Measurements from ENCODE around the gene TIMM23B. TPM values are rescaled to one million over a fixed set of nuclear protein-coding genes. Genes with fewer than 3 reads are reported as not detected.
"Not testable (repeated sequence)": the region's sequence is repeated elsewhere in the genome, so short reads cannot be mapped to it uniquely, and the experiment has no call there.

TIMM23B gene, protein sequence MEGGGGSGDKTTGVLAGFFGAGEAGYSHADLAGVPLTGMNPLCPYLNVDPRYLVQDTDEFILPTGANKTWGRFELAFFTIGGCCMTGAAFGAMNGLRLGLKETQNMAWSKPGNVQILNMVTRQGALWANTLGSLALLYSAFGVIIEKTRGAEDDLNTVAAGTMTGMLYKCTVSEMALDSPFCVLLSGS
- total RNA-seq = 7.1 and 9.4 TPM in 2 replicates

DNA sequence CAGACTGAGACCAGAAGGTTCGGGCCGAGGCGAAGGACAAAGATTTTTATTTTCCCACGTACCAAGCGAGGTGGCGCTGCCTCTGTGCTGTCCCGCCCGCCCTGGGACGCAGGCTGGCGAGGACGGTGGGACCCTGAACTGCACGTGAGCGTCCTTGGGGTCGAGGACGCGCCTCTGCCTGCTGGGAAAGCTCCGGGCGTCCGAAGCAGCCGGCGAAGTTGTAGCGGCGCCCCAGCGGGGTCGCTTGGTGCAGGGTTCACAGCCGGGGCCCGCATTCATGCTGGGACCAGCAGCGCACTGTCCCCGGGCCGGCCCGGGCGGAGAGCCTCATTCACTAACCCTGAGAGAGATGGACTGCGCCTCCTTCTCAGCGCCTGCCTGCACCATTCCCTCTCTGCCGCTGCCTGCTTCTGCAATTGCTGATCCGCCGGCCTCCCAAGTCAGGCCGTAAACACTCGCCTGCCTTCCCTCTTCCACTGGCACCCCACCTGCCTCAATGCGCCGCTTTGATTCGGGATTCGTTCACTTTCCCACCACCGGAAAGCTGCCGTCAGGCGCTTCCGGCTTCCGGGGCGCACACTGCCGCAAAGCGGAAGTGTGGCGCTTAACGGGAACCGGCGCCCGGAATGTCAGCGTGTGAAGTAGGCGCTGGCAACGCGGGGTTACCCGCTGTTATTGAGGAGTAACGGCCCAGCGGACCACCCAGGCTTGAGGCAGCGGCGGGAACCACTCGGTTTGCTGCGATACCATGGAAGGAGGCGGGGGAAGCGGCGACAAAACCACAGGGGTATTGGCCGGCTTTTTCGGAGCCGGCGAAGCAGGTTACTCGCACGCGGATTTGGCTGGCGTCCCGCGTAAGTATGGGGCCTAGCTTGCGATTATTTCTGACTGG, at the start of gene TIMM23B, which contains the start of gene PARG:
TSS of gene TIMM23B (plus strand) at position 607 of the 892 bp plus-strand sequence. CDS start at position 749, 142 bp downstream.
TSS of gene PARG (minus strand) at position 581 of the 892 bp plus-strand sequence. CDS start at position 279, 302 bp downstream.
- DNase-seq (ENCODE audit: low read depth in 2 of 2) = peak; percentile 51 to 84

DNA sequence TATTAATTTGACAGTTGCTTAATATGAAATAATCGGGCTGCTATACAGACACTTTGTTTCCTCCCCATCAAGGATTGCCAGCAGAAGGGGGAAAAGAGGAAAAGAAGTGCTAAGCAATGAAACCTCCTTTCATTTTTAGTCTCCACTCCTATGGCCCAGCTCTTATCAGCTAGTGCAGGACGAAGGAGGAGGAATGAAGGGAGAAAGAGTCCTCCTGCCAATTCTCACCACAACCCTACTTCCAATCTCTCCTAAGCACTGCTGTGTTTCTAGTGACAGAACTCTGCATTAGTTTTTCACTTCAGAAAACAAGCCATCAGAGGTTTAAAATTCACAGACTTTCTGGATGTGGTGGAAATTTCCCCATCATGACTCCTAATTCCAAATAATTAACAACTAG, 41.9 kb upstream of the TIMM23B start:
- DNase-seq (ENCODE audit: low read depth in 2 of 2) = not testable (repeated sequence)

DNA sequence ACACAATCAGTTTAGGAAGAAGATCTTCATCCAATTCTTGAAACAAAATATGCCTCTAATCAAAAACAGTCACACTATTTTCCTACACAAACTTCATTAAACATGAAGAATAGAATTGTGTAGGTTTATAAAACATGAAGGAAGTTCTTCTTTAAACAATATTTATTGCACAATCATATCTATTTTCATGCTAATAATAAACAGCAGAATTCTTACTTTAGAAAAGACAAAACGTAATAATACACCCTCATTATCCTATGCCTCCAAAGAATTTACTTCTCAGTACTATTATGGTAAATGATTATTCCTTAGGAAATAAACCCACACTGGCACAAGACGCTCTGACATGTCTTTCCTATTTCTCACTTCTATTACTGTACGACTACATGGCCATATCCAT, 41.4 kb upstream of the TIMM23B start:
- not testable (repeated sequence) for DNase-seq (ENCODE audit: low read depth in 2 of 2)

DNA sequence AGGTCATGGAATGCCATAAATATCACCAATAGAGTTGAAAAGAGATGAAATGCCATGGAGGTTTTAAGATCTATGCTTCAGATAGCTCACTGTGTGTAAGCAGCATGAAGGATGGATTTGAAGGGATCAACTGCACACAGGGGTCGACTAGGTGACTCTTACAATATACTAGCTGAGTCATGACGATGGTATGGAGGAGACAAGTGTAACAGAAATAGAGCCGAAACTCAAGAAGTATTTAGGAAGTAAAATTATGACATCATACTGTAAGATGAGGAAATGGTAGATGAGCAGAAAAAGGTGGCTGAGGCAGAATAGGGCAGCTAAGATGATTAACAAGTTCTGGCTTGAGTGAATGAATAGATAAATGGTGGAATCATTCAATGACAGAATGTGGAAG, 38.0 kb upstream of the TIMM23B start:
- not testable (repeated sequence) for DNase-seq (ENCODE audit: low read depth in 2 of 2)

DNA sequence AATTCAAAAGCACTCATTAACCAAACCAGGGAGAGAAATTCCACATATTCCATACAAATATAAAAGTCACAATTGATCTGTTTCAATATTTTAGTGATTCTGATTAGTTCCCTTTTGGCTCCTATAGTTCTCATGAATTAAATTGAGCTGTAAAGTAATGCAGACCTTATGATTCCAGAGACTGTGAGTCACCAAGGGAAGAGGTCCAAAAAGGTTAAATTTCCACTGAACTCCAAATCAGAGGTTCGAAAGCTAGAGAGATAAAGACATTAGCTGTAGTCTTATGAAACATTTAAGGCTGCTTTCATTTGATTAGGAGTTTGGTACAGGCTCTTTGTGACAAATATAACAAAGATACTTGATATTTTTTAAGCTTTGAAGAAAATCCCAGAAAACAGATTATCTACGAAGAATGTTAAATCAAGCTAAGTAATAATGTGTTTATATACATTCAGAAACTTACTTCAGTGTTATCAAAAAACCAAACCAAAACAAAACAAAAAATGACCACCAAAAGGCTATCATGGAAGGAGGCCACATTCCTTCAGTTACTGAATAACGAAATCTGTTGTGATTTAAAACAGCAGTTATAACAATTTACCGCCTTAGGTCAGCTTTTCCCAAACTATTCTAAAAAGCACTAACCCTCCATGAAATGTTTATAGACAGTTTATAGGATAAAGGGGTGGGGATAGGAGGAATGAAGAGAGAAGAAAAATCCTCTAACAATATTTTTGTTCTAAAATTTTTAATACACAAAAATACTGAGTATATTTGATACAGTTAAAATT, 33.4 kb upstream of the TIMM23B start:
- not testable (repeated sequence) for DNase-seq (ENCODE audit: low read depth in 2 of 2)

DNA sequence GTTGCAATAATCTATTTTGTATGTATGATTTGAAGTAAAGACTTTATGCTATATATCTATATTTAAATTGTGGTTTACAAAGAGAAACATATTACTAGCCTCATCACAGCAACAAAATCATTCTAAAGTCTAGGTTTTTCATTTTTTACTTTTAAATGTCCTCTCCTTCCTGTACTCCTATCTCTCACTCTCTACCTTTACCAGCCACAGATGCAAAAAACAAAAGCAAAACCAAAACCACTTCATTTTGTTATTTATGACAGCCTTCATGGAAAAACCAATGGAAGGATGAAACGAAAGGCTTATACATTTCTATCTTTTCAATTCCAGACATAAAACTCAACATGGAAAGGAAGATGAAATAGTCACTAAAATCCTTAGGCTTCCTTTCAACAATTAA, 31.6 kb upstream of the TIMM23B start:
- not testable (repeated sequence) for DNase-seq (ENCODE audit: low read depth in 2 of 2)

DNA sequence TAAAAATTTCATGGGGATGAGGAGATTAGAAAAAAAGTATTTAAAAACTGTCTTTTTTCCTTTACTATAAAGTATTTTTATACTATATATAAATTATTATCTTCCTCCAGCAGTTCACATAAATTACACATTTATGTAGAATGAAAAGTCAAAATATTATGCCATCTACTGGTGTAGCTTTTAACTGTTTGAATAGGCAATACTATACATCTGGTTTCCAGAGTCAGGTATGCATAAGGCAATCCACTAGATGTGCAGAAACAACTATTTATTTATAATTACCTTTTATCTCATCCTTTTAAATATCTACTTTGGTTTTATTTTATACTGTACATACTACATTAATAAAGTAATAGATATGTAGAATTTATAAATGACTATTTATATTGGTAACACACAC, 25.4 kb upstream of the TIMM23B start:
- DNase-seq (ENCODE audit: low read depth in 2 of 2) = not testable (repeated sequence)

DNA sequence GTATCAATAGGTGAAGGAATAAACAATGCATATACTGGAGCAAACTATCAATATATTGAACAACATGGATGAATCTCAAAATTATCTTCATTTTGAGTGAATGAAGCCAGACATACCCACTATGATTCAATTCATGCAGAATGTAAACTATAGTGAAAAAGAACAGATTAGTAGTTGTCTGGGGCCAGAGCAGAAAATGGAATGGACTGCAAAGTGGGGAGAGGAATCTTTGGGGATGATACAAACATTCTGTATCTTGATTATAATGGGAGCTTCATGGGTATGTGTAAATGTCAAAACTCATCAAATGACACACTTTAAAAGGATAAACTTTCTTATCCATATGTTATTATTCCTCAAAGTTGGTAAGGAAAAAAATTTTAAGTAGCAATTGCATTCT, 23.9 kb upstream of the TIMM23B start:
- not testable (repeated sequence) for DNase-seq (ENCODE audit: low read depth in 2 of 2)

DNA sequence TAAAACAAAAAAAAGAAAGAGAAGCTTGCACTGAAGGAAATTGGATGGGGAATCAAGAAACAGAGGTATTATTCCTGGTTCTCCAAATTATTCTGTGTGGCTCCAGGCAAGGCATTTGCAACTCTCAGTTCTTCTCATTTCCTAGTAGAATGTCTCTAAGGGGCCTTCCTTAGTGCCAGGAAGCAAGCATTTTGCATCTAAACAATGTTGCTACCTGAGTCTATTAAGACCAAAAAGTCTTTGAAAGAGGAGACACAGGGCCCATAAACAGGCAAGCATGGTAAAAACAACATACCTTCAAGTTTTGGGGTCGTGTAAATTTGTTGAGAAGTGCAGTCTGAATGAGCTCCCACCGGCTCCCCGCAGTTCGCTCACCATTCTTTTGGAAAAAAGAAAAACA, 19.8 kb upstream of the TIMM23B start:
- not testable (repeated sequence) for DNase-seq (ENCODE audit: low read depth in 2 of 2)

DNA sequence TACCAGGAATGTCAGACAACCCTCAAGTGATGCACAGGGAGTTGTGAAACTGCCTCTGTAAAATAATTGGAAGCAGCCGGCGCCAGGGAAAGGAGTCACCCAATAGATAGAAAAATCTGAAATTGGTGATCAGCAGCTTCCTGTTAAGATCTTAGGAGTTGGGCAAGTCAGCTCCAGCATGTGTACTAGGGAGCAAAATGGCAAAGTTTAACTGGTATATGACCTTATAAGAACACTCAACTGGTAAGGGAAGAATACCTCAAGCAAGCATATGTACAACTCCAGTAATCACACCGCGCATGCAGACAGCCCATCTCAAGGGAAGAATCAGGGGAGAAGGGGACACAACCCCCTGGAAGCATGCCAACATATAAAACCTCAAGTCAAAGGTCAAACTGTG, 18.3 kb upstream of the TIMM23B start:
- not testable (repeated sequence) for DNase-seq (ENCODE audit: low read depth in 2 of 2)

DNA sequence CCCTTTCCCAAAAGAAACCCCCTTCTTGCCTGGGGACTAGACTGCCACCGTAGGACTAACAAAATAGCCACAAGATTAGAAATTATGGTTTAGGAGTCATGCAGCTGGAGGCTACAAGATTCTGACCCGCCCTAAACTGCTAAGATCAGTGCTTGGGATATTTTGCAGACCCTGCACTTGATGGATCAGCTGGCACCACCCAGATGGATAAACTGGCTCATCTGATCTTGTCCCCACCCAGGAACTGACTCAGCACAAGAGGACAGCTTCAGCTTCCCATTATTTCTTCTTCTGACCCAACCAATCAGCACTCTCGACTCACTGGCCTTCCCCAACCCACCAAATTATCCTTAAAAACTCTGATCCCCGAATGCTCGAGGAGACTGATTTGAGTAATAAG, 10.6 kb upstream of the TIMM23B start:
- DNase-seq (ENCODE audit: low read depth in 2 of 2) = not testable (repeated sequence)

DNA sequence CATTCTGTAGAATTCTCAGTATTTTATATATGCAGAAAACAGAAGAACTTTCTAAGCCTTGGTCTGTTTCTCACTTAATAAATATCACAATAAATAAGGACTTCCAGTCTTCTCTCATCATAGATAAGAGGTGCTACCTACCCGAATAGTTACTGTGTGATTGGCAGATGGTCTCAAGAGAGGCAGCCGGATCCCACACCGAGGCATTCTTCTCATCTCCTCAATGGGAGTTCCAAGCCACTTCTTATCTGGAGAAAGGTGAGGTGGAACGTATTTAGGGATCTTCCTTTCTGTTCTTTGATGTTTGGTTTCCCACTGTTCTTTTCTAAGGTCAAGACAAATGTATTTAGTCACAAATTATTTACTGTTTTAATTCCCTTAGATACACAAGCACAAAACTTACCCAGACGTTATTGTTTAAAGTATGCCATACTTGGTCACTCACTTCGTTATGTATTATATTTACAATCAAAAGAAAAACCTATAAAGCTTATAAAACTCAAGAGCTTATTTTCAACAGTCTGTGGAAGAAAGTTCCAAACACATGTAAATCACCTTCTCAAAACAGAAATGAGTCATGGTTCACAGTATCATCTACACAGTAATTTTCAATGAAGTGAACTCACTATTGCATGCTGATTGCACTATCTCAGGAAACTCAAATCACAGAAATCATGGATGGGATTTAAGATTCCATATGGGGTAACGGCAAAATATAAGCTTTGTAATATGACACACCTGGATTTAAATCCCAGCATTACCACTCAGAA, 9.7 kb upstream of the TIMM23B start:
- not testable (repeated sequence) for DNase-seq (ENCODE audit: low read depth in 2 of 2)

DNA sequence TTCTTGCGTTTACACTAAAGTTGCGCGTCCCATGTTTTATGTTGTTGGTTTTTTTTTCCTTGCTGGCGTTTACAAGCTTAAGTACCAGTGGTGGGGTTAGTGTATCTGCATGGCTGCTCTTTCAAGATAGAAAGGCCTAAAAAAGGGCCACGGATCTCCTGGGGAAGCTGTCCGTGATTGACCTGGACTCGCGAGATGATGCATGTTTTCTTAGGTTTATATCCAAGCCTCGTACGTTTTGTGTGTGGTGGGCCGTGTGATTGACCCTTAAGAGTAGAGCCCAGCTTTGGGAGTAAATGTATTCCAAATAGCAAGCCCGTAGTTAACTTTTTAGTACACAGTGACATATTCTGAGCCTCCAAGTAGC, 469 bp downstream of the TIMM23B start:
- DNase-seq (ENCODE audit: low read depth in 2 of 2) = peak in 1 of 2 donors; percentile 39

DNA sequence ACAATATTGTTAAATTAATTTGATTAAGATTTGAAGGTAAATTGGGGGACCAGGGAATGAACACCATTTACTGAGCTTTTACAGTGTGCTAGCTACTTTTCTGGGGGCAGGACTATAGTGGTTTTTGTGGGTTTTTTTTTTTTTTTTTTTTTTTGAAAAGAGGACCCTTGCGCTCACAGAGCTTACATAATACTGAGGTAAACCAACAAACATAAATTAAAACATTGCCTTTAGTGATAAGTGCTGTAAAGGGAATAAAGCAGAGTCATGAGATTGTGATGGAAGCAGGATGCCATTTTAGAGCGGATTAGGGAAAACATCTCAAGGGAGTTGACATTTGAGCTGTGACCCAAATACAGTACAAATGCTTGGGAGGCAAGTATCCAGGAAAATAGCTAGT, 1.8 kb downstream of the TIMM23B start:
- not testable (repeated sequence) for DNase-seq (ENCODE audit: low read depth in 2 of 2)

DNA sequence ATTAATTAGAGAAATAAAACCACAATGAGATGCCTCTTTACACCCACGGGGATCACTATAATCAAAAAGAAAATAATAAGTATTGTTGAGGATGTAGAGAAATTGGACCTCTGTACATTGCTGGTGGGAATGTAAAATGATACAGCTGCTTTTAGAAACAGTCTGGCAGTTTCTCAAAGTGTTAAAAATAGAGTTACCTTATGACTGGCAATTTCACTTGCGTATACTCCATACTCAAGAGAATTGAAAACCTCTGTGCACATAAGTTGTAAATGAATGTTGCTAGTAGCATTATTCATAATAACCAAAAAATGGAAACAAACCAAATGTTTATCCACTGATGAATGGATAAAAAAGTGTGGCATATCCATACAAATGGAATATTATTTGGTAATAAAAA, 6.3 kb downstream of the TIMM23B start:
- DNase-seq (ENCODE audit: low read depth in 2 of 2) = not testable (repeated sequence)

DNA sequence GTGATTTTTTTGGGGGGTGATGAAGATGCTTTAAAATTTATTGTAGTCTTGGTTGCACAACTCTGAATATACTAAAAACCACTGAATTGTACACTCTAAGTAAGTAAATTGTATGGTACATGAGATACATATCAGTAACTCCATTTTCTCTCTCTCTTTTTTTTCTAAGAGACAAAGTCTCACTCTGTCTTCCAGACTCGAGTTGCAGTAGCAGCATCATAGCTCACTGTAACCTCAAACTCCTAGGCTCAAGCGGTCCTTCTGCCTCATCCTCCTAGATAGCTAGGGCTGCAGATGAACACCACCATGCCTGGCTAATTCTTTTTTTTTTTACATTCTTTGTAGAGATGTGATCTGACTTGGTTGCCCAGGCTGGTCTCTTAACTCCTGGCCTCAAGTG, 6.9 kb downstream of the TIMM23B start:
- DNase-seq (ENCODE audit: low read depth in 2 of 2) = not testable (repeated sequence)

DNA sequence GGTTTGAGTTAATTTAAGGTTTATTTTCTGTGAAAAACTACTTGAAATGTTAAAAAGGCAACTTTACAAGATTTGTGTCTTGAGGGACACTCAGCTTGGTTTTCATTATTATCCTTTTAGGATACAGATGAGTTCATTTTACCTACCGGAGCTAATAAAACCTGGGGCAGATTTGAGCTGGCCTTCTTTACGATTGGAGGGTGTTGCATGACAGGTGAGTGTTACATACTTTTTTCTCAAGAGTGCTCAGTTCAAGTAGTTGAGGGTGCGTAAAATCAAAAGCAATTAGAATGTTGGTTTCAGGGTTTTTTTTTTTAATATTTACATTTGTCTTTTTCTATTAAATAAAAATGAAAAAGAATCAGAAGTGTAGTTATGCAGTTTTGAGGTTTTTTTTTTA, 10.2 kb downstream of the TIMM23B start:
- not testable (repeated sequence) for DNase-seq (ENCODE audit: low read depth in 2 of 2)

DNA sequence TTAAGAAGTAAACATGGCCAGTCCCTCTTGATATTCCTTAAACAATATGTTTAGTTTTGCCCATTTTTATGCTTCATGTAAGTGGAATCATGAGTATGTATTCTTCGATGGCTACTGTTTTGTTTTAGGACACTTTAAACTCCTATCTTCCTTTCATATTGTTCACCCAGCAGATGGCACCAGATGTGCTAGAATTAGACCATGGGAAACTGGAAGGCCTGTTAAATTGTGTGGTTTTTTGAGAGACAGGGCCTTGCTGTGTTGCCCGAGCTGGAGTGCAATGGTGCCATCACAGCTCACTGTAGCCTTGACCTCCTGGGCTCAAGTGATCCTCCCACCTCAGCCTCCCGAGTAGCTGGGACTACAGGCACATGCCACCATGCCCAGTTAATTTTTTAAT, 11.3 kb downstream of the TIMM23B start:
- peak in 1 of 2 donors; percentile 3 for DNase-seq (ENCODE audit: low read depth in 2 of 2)

DNA sequence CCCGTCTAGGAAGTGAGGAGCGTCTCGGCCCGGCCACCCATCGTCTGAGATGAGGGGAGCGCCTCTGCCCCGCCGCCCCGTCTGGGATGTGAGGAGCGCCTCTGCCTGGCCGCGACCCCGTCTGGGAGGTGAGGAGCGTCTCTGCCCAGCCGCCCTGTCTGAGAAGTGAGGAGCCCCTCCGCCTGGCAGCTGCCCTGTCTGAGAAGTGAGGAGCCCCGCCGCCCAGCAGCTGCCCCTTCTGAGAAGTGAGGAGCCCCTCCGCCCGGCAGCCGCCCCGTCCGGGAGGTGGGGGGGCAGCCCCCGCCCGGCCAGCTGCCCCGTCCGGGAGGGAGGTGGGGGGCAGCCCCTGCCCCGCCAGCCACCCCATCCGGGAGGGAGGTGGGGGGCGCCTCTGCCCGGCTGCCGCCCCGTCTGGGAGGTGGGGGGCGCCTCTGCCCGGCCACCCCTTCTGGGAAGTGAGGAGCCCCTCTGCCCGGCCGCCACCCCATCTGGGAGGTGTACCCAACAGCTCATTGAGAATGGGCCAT, 28.5 kb downstream of the TIMM23B start:
- DNase-seq (ENCODE audit: low read depth in 2 of 2) = not testable (repeated sequence)

DNA sequence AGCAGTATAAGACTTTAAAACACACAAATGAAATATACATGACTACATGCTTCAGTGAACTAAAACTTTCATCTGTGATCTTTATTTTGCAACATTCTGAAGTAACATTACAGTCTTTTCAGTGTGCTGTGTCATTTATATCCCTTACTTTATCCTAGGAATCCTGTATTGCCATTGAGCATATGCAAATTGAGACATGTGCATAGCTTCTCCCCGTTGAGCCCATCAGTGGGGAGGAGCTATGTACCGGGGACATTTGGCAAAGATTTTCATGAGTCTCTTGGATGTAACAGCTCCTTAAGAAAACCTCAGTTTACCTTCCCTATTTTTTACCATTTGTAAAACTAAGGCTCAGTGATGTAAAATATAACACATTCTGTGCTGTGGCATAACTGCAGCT, 29.6 kb downstream of the TIMM23B start:
- DNase-seq (ENCODE audit: low read depth in 2 of 2) = not testable (repeated sequence)

DNA sequence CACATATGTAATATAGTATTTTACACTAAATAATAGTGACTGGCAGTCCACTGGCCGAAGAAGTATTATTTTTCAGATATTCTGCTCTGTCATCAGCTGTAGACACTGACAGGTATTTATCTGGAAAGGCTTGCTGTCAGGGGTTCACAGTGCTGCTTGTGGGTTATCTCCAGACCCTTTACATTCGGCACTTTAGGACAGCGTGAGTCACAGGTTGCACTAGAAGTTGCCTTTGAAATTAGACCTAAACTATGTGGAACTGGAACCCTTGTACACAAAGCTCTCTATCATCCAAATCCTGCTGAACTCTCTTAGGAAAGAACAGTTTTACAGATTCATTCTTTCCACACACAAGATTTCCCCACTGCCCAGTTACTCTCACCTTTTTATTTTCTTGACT, 30.2 kb downstream of the TIMM23B start:
- not testable (repeated sequence) for DNase-seq (ENCODE audit: low read depth in 2 of 2)
